HK-2 (cell line): ENCODE results near the gene KLC1.
A peak's percentile ranks its signal among the peaks of the same experiment; 100 is the strongest.
"Not testable (repeated sequence)": the region's sequence is repeated elsewhere in the genome, so short reads cannot be mapped to it uniquely, and the experiment has no call there.

ENCODE experiments used
- DNase-seq: peaks from one replicate; pipeline ENCODE4 v3.0.0-alpha.2; 2018; ENCODE audit not compliant: unreplicated experiment

The KLC1 gene

GRCh38 chr14:103625356-103626095 lies 3.5 kb upstream of the KLC1 start:
- no peak for DNase-seq

- no peak for DNase-seq
Observed at GRCh38 chr14:103626146-103626850, 2.7 kb upstream of the KLC1 start.

GRCh38 chr14:103627073-103628025 lies 1.7 kb upstream of the KLC1 start:
- no peak for DNase-seq

GRCh38 chr14:103628221-103628683 lies 759 bp upstream of the KLC1 start:
- DNase-seq: peak; percentile 86

GRCh38 chr14:103629503-103630121 lies 601 bp downstream of the KLC1 start:
- DNase-seq: peak; percentile 35

- DNase-seq: no peak
Observed at GRCh38 chr14:103630364-103631108, 1.5 kb downstream of the KLC1 start.

- no peak for DNase-seq
Observed at GRCh38 chr14:103633391-103633790, 4.4 kb downstream of the KLC1 start.

GRCh38 chr14:103634156-103634555 lies 5.1 kb downstream of the KLC1 start:
- no peak for DNase-seq

GRCh38 chr14:103638594-103638993 lies 9.6 kb downstream of the KLC1 start:
- DNase-seq: no peak

GRCh38 chr14:103641161-103641560 lies 12.2 kb downstream of the KLC1 start:
- peak; percentile 11 for DNase-seq

GRCh38 chr14:103646189-103646588 lies 17.2 kb downstream of the KLC1 start:
- no peak for DNase-seq

- DNase-seq: no peak
Observed at GRCh38 chr14:103649001-103649400, 20.0 kb downstream of the KLC1 start.

GRCh38 chr14:103650213-103650612 lies 21.2 kb downstream of the KLC1 start:
- no peak for DNase-seq

GRCh38 chr14:103651585-103651984 lies 22.6 kb downstream of the KLC1 start:
- DNase-seq: no peak

- DNase-seq: no peak
Observed at GRCh38 chr14:103652806-103653205, 23.8 kb downstream of the KLC1 start.

- DNase-seq: not testable (repeated sequence)
Observed at GRCh38 chr14:103653336-103653735, 24.3 kb downstream of the KLC1 start.

GRCh38 chr14:103653805-103654204 lies 24.8 kb downstream of the KLC1 start:
- DNase-seq: no peak

GRCh38 chr14:103654619-103655018 lies 25.6 kb downstream of the KLC1 start:
- DNase-seq: no peak

GRCh38 chr14:103656031-103656755 lies 27.2 kb downstream of the KLC1 start:
- DNase-seq: no peak

- no peak for DNase-seq
Observed at GRCh38 chr14:103656756-103657133, 27.7 kb downstream of the KLC1 start.
